ENCODE measurements around the gene KCNQ1OT1.

The KCNQ1OT1 gene

DNA sequence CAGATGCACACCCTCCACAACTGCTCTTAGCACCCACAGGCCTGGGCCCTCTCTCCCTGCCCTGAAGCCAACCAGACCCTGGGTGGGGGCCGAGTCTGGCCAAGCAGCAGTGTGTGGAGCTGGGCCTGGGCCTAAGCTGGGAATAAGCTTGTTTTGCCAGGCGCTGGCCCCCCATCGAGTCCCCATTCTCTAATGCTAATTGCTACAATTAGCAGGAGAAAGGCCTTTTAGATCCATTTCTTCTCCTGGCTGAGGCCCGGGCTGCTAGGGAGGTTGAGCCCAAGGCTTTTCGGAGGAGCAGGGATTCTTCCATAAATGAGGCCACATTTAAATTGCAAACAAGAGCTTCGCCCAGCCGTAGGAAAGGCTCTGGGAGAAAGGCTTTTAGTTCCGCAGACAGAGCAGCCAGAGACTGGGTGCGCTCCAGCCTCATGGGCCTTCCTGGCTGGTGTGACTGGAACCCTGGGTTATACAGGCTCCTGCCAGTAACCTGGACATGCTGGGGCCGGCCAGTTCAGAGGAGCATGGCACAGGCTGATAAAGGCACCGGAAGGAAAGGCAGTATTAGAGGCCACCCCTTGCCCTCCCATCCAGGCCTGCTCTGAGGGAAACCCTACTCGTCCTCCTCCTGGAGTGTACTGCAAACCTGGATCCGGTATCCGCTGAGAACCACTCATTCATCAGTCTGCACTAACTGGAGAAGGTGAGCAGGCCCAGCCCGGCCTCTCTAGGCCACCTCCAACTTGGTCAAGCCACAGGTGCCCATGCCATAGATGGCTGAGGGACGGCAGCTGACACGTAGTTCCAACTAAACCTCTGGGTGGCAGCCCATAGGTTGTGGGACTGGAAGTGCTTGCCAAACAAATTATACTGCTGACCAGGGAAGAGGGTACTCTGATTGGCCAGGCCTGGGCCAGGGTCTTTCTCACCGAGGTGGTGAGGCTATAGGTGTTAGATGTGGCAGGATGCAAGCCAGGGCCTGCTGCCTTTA lies 6.2 kb downstream of the KCNQ1OT1 start:
- peaks cover 6% of the 10 kb centered on the region for H3K4me1 Mint-ChIP-seq (ENCODE audit: low read depth)
- no peaks in the 10 kb centered on the region for H3K9me3 Mint-ChIP-seq
- no peaks in the 10 kb centered on the region for H3K27me3 Mint-ChIP-seq (ENCODE audit: low read depth)
- H3K4me3 Mint-ChIP-seq, result no peak overlapping the region
- H3K27ac Mint-ChIP-seq, result no peak overlapping the region
- H3K36me3 Mint-ChIP-seq (ENCODE audit: low read depth), result no peaks in the 10 kb centered on the region

DNA sequence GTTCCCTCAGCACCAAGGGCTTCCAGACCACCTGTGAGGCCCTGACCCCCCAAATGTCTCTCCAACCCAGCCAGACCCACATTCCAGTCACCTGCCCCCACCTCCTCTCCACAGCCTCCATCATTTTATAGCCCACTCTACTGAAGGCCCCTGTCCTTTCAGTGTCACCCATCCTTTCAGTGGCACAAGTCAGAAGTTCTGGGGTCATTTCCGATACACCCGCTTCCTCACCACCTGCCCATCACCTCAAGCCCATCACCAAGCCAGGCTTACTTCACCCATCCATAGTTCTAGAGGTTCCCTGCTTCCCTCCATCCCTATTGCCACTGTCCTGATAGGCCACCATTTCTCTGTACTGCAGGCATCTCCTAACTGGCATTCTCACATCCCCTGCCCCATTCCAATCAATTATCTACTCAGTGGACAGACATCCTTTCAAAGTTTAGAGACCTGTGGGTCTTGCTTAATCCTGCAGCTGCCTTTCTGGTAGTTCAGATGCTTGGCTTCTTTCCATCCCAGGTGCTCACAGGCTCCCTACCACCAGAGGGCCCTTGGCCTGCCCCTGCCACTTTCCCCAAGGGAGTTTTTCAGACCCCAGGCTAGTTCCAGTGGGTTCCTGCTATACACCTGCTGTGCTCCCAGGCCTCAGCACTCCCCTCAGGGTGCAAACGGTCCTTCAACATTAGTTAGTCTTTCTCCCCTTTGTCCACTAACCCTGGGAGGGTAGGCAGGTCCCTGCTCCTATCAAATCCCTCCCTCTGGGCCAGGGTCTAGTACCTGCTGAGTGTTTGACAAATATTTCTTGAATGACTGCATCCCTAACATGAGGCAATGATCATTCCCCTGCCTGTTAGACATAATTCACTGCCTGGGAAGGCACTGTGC lies 7.6 kb downstream of the KCNQ1OT1 start:
- no peaks in the 10 kb centered on the region for H3K4me1 Mint-ChIP-seq (ENCODE audit: low read depth)
- peak overlapping the region; percentile 15 for H3K27ac Mint-ChIP-seq
- no peaks in the 10 kb centered on the region for H3K36me3 Mint-ChIP-seq (ENCODE audit: low read depth)
- H3K27me3 Mint-ChIP-seq (ENCODE audit: low read depth), result no peaks in the 10 kb centered on the region
- H3K4me3 Mint-ChIP-seq, result no peak overlapping the region
- no peaks in the 10 kb centered on the region for H3K9me3 Mint-ChIP-seq

GRCh38 chr11:2691355-2691761 lies 8.4 kb downstream of the KCNQ1OT1 start:
- Mint-ChIP-seq H3K4me3 (no peak overlapping the region), H3K27ac (no peak overlapping the region), H3K9me3 (no peaks in the 10 kb centered on the region), H3K27me3 (ENCODE audit: low read depth) (no peaks in the 10 kb centered on the region), H3K36me3 (ENCODE audit: low read depth) (no peaks in the 10 kb centered on the region), H3K4me1 (ENCODE audit: low read depth) (no peaks in the 10 kb centered on the region)

GRCh38 chr11:2690596-2691354 lies 9.0 kb downstream of the KCNQ1OT1 start:
- H3K36me3 Mint-ChIP-seq (ENCODE audit: low read depth), result no peaks in the 10 kb centered on the region
- H3K4me3 Mint-ChIP-seq, result no peak overlapping the region
- H3K27me3 Mint-ChIP-seq (ENCODE audit: low read depth), result no peaks in the 10 kb centered on the region
- H3K9me3 Mint-ChIP-seq, result no peaks in the 10 kb centered on the region
- H3K4me1 Mint-ChIP-seq (ENCODE audit: low read depth), result no peaks in the 10 kb centered on the region
- H3K27ac Mint-ChIP-seq, result no peak overlapping the region

DNA sequence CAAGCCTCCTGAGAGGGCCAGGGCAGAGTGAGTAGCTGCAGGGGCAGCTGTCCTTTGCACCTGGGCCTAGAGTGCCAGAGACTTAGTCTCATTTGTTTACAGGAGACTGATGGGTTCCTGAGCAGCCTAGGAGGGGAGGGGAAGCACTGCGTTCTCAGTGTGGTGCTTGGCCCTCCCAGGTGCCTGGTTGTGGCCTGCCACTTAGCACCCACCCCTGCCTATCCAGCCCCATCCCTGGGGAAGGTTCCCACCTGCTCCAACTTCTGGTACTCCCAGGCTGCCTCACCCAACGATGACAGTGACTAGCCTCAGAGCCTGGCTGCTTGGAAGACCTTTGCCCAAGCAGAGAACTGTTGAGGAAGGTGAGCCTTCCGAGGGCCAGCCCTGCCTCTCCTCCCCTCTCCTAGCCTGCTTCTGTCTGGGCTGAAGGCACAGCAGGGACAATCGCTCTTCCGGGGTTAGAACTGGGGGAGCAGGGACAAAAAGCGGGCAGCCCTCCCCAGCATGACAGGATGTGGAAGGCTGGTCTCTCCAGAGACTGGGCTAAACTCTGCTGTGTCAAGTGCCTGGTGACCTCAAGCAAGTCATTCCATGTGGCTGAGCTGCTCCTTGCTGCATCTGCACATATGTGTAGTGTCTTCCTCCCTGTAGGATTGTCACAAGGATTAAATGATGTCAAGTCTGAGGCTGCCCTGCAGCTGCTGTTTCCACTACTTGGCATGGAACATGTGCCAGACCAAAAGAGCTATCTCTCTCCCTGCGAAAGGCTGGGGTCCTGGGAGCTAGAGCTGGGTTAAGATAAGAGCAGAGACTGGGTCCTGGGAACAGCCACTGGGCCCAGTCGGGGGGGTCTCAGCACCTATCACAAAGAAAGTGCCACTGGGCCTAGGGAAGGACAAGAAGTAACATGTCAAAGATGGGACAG lies 9.9 kb downstream of the KCNQ1OT1 start:
- Mint-ChIP-seq H3K4me3 (no peak overlapping the region), H3K27me3 (ENCODE audit: low read depth) (no peaks in the 10 kb centered on the region), H3K9me3 (no peaks in the 10 kb centered on the region), H3K36me3 (ENCODE audit: low read depth) (no peaks in the 10 kb centered on the region), H3K4me1 (ENCODE audit: low read depth) (no peaks in the 10 kb centered on the region), H3K27ac (no peak overlapping the region)

- no peaks in the 10 kb centered on the region for H3K4me1 Mint-ChIP-seq (ENCODE audit: low read depth)
- no peaks in the 10 kb centered on the region for H3K9me3 Mint-ChIP-seq
- no peak overlapping the region for H3K4me3 Mint-ChIP-seq
- no peak overlapping the region for H3K27ac Mint-ChIP-seq
- H3K36me3 Mint-ChIP-seq (ENCODE audit: low read depth), result no peaks in the 10 kb centered on the region
- no peaks in the 10 kb centered on the region for H3K27me3 Mint-ChIP-seq (ENCODE audit: low read depth)
Measured at GRCh38 chr11:2688381-2689231, 11.2 kb downstream of the KCNQ1OT1 start.

DNA sequence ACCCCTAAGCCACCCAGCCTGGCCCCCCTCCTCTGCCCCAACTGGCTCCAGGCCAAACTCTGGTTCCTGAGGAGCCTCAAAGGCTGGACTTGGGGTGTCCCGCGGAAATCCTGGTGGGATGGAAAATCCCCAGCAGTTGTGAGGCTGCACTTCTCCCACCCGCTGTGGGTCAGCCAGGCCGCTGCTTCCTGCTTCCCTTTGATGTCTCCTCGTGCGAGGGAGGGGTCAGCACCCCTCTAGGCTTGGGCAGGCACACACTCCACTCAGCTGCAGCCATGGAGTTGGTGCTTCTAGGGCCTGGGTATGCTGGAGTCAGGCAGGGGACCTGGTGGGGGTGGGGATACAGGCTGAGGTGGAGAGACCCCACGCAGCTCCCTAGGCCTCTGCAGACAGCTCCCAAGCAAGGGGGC lies 12.0 kb downstream of the KCNQ1OT1 start:
- Mint-ChIP-seq H3K36me3 (ENCODE audit: low read depth) (no peaks in the 10 kb centered on the region), H3K27ac (no peak overlapping the region), H3K4me3 (no peak overlapping the region), H3K4me1 (ENCODE audit: low read depth) (no peaks in the 10 kb centered on the region), H3K9me3 (no peaks in the 10 kb centered on the region), H3K27me3 (ENCODE audit: low read depth) (no peaks in the 10 kb centered on the region)

- Mint-ChIP-seq H3K36me3 (ENCODE audit: low read depth) (no peaks in the 10 kb centered on the region), H3K27me3 (ENCODE audit: low read depth) (no peaks in the 10 kb centered on the region), H3K27ac (no peak overlapping the region), H3K4me3 (no peak overlapping the region), H3K4me1 (ENCODE audit: low read depth) (peaks cover 1% of the 10 kb centered on the region), H3K9me3 (no peaks in the 10 kb centered on the region)
Measured at GRCh38 chr11:2687223-2687530, 12.6 kb downstream of the KCNQ1OT1 start.

DNA sequence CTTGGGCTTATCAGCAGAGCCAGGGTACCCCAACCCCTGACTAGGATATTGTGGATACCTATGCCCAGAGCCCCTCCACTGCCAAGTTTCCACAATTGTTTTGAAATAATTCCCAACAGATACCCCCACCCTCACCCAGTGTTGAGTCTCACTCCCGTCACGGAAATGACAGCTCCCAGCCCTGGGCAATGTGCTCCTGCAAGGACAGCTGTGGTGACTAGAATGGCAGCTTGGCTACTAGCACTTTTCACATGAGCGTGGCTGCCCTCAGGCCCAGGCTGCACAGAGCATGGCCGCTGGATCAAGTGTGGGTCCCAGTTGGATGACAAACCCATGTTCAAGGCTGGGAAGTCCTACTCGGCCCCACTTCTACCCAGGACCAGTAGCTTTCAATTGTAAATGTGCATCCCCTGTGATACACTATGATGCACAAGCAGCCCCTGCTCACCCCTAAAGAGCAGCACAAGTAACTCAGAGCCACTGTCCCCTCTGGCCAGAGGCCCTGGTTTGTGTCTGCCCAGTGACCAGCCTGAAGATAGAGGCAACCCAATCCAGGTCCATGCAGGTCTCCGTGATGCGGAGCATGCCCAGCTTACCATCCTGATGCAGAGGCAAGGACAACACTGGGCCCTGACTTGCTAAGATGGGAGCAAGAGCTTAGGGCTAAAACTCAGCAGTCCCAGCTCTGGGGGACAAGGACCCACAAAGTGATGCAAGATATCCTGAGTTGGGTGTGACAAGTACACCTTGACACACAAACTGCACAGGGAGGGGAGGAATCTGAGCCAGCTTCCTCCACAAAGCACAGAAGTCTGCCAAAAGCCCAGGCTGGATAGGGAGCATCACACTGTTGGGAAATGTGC lies 13.2 kb downstream of the KCNQ1OT1 start:
- no peaks in the 10 kb centered on the region for H3K9me3 Mint-ChIP-seq
- no peak overlapping the region for H3K4me3 Mint-ChIP-seq
- peaks cover 3% of the 10 kb centered on the region for H3K4me1 Mint-ChIP-seq (ENCODE audit: low read depth)
- no peaks in the 10 kb centered on the region for H3K27me3 Mint-ChIP-seq (ENCODE audit: low read depth)
- no peak overlapping the region for H3K27ac Mint-ChIP-seq
- no peaks in the 10 kb centered on the region for H3K36me3 Mint-ChIP-seq (ENCODE audit: low read depth)

- Mint-ChIP-seq H3K4me3 (no peak overlapping the region), H3K4me1 (ENCODE audit: low read depth) (peaks cover 3% of the 10 kb centered on the region), H3K36me3 (ENCODE audit: low read depth) (peaks cover 1% of the 10 kb centered on the region), H3K27ac (no peak overlapping the region), H3K27me3 (ENCODE audit: low read depth) (no peaks in the 10 kb centered on the region), H3K9me3 (no peaks in the 10 kb centered on the region)
Measured at GRCh38 chr11:2685566-2686359, 14.0 kb downstream of the KCNQ1OT1 start.

GRCh38 chr11:2685051-2685450 lies 14.7 kb downstream of the KCNQ1OT1 start:
- Mint-ChIP-seq H3K27me3 (ENCODE audit: low read depth) (no peaks in the 10 kb centered on the region), H3K36me3 (ENCODE audit: low read depth) (peaks cover 1% of the 10 kb centered on the region), H3K4me1 (ENCODE audit: low read depth) (peaks cover 3% of the 10 kb centered on the region), H3K4me3 (no peak overlapping the region), H3K27ac (no peak overlapping the region), H3K9me3 (no peaks in the 10 kb centered on the region)

DNA sequence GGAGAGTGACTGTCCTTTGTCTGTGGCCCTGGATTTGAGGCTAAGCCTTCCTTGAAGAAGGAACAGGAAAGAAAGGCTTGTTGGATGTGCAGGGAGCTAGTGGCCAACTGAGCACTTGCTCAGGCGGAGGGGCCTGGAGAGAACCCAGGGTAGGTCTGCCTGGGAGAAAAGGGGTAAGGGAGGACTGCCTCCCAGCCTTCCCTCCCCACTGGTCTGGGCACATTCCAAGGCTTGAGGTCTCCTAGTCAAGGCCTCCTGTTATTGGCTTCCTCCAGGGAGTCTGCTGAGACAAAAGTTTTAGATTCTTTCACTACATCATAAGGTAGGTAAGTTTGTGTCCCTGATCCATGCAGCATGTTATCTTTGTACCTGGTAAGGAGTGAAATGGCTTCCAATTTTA lies 15.2 kb downstream of the KCNQ1OT1 start:
- Mint-ChIP-seq H3K9me3 (no peaks in the 10 kb centered on the region), H3K36me3 (ENCODE audit: low read depth) (peaks cover 1% of the 10 kb centered on the region), H3K4me1 (ENCODE audit: low read depth) (peaks cover 3% of the 10 kb centered on the region), H3K4me3 (no peak overlapping the region), H3K27ac (no peak overlapping the region), H3K27me3 (ENCODE audit: low read depth) (no peaks in the 10 kb centered on the region)

Data from T-helper 1 cell treated with Interleukin-12 subunit alpha and Interleukin-12 subunit beta and Interleukin-4 antibody, amounts not matched to agents 30 μg/mL and 1 μg/mL, for 36 hours (primary cell).